ENCODE measurements around the gene LSM4. TPM values are rescaled to one million over a fixed set of nuclear protein-coding genes. Genes with fewer than 3 reads are reported as not detected.

Gene LSM4
- total RNA-seq, 1 experiment from 2014 or later: 713 TPM

DNA sequence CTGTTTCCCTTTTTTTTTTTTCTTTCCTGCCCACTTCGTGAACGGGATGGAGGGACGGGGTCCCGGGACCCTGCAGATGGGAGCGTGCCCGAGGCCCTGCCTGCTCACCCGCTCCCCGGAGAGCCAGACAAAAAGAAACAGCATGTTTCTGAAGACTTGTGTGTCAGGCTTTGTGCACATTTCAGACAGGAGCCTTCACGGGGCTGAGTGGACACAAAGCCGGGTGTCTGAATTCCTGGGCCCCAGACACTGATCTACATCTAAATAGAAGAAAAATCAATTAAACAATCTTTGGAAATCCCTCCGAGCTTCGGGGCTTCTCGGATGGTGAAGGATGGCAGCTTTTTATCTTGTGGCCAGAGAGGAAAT is 21.7 kb upstream of the LSM4 start:
- Histone ChIP-seq H3K4me1 (ENCODE audit: insufficient read depth, low read length) (peaks cover 24% of the 10 kb centered on the region), H3K27me3 (ENCODE audit: low read length) (no peaks in the 10 kb centered on the region), H3K4me2 (ENCODE audit: low read length) (no peak overlapping the region), H3K27ac (ENCODE audit: low read length) (no peak overlapping the region), H3K9ac (ENCODE audit: low read length) (no peak overlapping the region), H3K9me2 (replicated peaks; ENCODE audit: low read length) (no peaks in the 10 kb centered on the region), H2AFZ (ENCODE audit: low read length) (no peak overlapping the region), H3K79me2 (ENCODE audit: low read length) (no peaks in the 10 kb centered on the region), H3K36me3 (ENCODE audit: low read depth, low read length) (no peaks in the 10 kb centered on the region), H4K20me1 (ENCODE audit: low read length) (no peaks in the 10 kb centered on the region), H3K9me3 (ENCODE audit: low read length) (no peaks in the 10 kb centered on the region), H3F3A (ENCODE audit: low read length, unreplicated experiment) (no peaks in the 10 kb centered on the region), H3K4me3 (ENCODE audit: low read length) (no peak overlapping the region)
- ChIA-PET CTCF (no interaction called here), POLR2A (ENCODE audit: unreplicated experiment) (no interaction called here)
- intact Hi-C loops (cut with micrococcal nuclease): no loop called here
- ATAC-seq (no peak), DNase-seq (no peak)
- no TSS peak for BruUV-seq (replicated peaks)
- TF ChIP-seq CTCF (conservative IDR thresholded peaks at IDR 0.05; ENCODE audit: low read depth, low read length) (no peak), EZH2phosphoT487 (IDR thresholded peaks at IDR 0.05; ENCODE audit: borderline replicate concordance, low read length) (no peak), EZH2 (IDR thresholded peaks at IDR 0.05; ENCODE audit: low read length, unreplicated experiment) (no peak)

- ATAC-seq (no peak), DNase-seq (no peak)
- Histone ChIP-seq H3K36me3 (ENCODE audit: low read depth, low read length) (no peaks in the 10 kb centered on the region), H3K4me2 (ENCODE audit: low read length) (no peak overlapping the region), H3K79me2 (ENCODE audit: low read length) (no peaks in the 10 kb centered on the region), H4K20me1 (ENCODE audit: low read length) (no peaks in the 10 kb centered on the region), H3K9me3 (ENCODE audit: low read length) (no peaks in the 10 kb centered on the region), H3K9me2 (replicated peaks; ENCODE audit: low read length) (no peaks in the 10 kb centered on the region), H3K9ac (ENCODE audit: low read length) (no peak overlapping the region), H3F3A (ENCODE audit: low read length, unreplicated experiment) (no peaks in the 10 kb centered on the region), H3K27ac (ENCODE audit: low read length) (no peak overlapping the region), H3K4me3 (ENCODE audit: low read length) (no peak overlapping the region), H3K4me1 (ENCODE audit: insufficient read depth, low read length) (peaks cover 24% of the 10 kb centered on the region), H2AFZ (ENCODE audit: low read length) (no peak overlapping the region), H3K27me3 (ENCODE audit: low read length) (no peaks in the 10 kb centered on the region)
- ChIA-PET CTCF (no interaction called here), POLR2A (ENCODE audit: unreplicated experiment) (no interaction called here)
- no peak for TF ChIP-seq EZH2 (IDR thresholded peaks at IDR 0.05; ENCODE audit: low read length, unreplicated experiment)
- TF ChIP-seq CTCF (conservative IDR thresholded peaks at IDR 0.05; ENCODE audit: low read depth, low read length): no peak
- no TSS peak for BruUV-seq (replicated peaks)
- intact Hi-C loops (cut with micrococcal nuclease): no loop called here
Measured at GRCh38 chr19:18342090-18342632, 19.3 kb upstream of the LSM4 start.

GRCh38 chr19:18340990-18341868 is 18.4 kb upstream of the LSM4 start:
- no peaks in the 10 kb centered on the region for H3F3A ChIP-seq (ENCODE audit: low read length, unreplicated experiment)
- H3K79me2 ChIP-seq (ENCODE audit: low read length): no peaks in the 10 kb centered on the region
- H3K27ac ChIP-seq (ENCODE audit: low read length): no peak overlapping the region
- H3K27me3 ChIP-seq (ENCODE audit: low read length): no peaks in the 10 kb centered on the region
- ATAC-seq (peak; percentile 47), DNase-seq (peak; percentile 51)
- H3K4me1 ChIP-seq (ENCODE audit: insufficient read depth, low read length): peaks cover 24% of the 10 kb centered on the region
- no peaks in the 10 kb centered on the region for H4K20me1 ChIP-seq (ENCODE audit: low read length)
- intact Hi-C loops (cut with micrococcal nuclease): no loop called here
- peak overlapping the region; percentile 91 for H3K4me2 ChIP-seq (ENCODE audit: low read length)
- no peaks in the 10 kb centered on the region for H3K9me3 ChIP-seq (ENCODE audit: low read length)
- H3K9ac ChIP-seq (ENCODE audit: low read length): peak overlapping the region; percentile 47
- CTCF ChIA-PET: no interaction called here
- peak overlapping the region; percentile 85 for H3K4me3 ChIP-seq (ENCODE audit: low read length)
- H3K9me2 ChIP-seq (replicated peaks; ENCODE audit: low read length): no peaks in the 10 kb centered on the region
- H2AFZ ChIP-seq (ENCODE audit: low read length): peak overlapping the region; percentile 72
- POLR2A ChIA-PET (ENCODE audit: unreplicated experiment): no interaction called here
- no peaks in the 10 kb centered on the region for H3K36me3 ChIP-seq (ENCODE audit: low read depth, low read length)
- TF ChIP-seq CTCF (conservative IDR thresholded peaks at IDR 0.05; ENCODE audit: low read depth, low read length): no peak
- no peak for TF ChIP-seq EZH2phosphoT487 (IDR thresholded peaks at IDR 0.05; ENCODE audit: borderline replicate concordance, low read length)
- no peak for TF ChIP-seq EZH2 (IDR thresholded peaks at IDR 0.05; ENCODE audit: low read length, unreplicated experiment)
- BruUV-seq (replicated peaks): TSS peak; percentile 40

All from PC-3 (cell line).